Measurements from ENCODE around the gene ZSWIM4. TPM values are rescaled to one million over a fixed set of nuclear protein-coding genes. Genes with fewer than 3 reads are reported as not detected.

Gene ZSWIM4
- total and polyA plus RNA-seq, 9 donors = 1.2 to 7.9 (median 4.3) TPM

DNA sequence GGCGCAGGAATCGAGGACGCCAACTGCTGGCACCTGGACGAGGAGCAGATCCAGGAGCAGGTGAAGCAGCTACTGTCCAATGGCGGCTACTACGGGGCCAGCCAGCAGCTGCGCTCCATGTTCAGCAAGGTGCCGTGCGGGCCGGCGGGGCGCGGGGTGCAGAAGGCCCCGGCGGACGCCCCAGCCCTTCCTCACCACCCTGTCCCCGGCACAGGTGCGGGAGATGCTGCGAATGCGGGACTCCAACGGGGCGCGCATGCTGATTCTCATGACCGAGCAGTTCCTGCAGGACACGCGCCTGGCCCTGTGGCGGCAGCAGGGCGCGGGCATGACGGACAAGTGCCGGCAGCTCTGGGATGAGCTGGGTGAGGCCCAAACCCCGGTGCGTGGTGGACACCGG, 13.6 kb downstream of the ZSWIM4 start:
- Histone ChIP-seq H3K4me1 (ENCODE audit: insufficient read depth) (no peaks in the 10 kb centered on the region), H3K27ac (no peak overlapping the region), H3K27me3 (no peaks in the 10 kb centered on the region), H3K4me3 (no peak overlapping the region), H3K36me3 (no peaks in the 10 kb centered on the region), H3K9me3 (no peaks in the 10 kb centered on the region)
- WGBS, 3 donors = 95 to 97% (median 95%) methylated on average over 34 of the region's 34 CpGs
- DNase-seq = no peak
- intact Hi-C loops (cut with DNase I) = loop anchor here in 1 of 4 donors (10.0 kb wide), 1 partner anchor 56 kb away; no protein-coding TSS in a partner anchor
- no peak for TF ChIP-seq EP300 (IDR thresholded peaks at IDR 0.05)
- no peak for TF ChIP-seq POLR2A (IDR thresholded peaks at IDR 0.05)
- TF ChIP-seq, protein P1, sequence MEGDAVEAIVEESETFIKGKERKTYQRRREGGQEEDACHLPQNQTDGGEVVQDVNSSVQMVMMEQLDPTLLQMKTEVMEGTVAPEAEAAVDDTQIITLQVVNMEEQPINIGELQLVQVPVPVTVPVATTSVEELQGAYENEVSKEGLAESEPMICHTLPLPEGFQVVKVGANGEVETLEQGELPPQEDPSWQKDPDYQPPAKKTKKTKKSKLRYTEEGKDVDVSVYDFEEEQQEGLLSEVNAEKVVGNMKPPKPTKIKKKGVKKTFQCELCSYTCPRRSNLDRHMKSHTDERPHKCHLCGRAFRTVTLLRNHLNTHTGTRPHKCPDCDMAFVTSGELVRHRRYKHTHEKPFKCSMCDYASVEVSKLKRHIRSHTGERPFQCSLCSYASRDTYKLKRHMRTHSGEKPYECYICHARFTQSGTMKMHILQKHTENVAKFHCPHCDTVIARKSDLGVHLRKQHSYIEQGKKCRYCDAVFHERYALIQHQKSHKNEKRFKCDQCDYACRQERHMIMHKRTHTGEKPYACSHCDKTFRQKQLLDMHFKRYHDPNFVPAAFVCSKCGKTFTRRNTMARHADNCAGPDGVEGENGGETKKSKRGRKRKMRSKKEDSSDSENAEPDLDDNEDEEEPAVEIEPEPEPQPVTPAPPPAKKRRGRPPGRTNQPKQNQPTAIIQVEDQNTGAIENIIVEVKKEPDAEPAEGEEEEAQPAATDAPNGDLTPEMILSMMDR (IDR thresholded peaks at IDR 0.05) = no peak

DNA sequence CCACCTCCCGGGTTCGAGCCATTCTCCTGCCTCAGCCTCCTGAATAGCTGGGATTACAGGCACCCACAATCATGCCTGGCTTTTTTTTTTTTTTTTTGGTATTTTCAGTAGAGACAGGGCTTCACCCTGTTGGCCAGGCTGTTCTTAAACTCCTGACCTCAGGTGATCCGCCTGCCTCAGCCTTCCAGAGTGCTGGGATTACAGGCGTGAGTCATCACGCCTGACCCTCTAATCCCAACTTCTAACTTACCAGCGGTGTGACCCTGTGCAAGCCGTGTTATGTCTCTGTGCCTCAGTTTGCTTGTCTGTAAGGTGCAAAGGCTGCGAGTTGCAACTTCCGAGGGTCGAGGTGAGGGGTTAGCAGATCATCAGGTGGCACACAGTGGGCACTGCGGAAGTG, 17.3 kb downstream of the ZSWIM4 start:
- H3K9me3 ChIP-seq = no peaks in the 10 kb centered on the region
- no peaks in the 10 kb centered on the region for H3K36me3 ChIP-seq
- intact Hi-C loops (cut with DNase I) = no loop called here
- no peaks in the 10 kb centered on the region for H3K27me3 ChIP-seq
- H3K27ac ChIP-seq = no peak overlapping the region
- no peak overlapping the region for H3K4me3 ChIP-seq
- DNase-seq = no peak
- no peaks in the 10 kb centered on the region for H3K4me1 ChIP-seq (ENCODE audit: insufficient read depth)
- WGBS, 3 donors = 89 to 93% (median 92%) methylated on average over 11 of the region's 11 CpGs
- TF ChIP-seq, protein P1 (IDR thresholded peaks at IDR 0.05) = no peak
- TF ChIP-seq POLR2A (IDR thresholded peaks at IDR 0.05) = no peak
- no peak for TF ChIP-seq EP300 (IDR thresholded peaks at IDR 0.05)

DNA sequence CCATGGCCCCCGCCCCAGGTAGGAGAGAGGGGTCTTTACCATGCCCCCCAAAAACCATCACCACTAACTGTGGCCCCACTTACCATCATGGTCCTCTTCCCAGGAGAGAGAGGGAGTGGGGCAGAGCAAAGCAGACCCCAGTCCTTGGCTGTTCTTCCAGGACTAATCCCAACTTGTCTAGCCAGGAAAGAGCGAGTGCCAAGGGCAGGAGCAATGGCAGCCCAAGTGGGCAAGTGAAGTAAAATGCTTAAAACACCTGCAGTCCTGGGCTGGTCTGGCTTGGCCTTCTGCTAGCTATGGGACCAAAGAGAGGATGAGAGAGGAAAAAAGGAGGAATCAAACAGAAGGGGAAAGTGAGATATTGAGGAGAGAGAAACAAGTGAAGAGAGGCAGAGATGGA, 17.9 kb downstream of the ZSWIM4 start:
- H3K27ac ChIP-seq = no peak overlapping the region

DNA sequence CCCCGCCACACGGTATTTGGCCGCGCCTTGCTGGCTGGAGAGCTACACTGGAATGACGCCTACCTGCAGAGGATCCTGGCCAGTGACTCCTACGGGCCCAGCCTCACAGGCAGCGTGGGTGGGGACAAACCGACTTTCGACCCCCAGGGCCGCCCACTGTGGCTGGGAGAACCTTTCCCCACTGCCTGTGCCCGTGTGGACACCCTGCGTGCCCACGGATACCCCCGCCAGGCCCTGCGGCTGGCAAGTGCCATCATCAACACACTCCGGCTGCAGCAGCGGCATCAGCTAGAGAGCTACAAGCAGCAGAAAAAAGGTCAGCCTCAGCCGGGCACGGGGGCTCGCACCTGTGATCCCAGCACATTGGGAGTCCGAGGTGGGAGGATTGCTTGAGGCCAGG, 19.3 kb downstream of the ZSWIM4 start:
- no peaks in the 10 kb centered on the region for H3K36me3 ChIP-seq
- no peaks in the 10 kb centered on the region for H3K4me1 ChIP-seq (ENCODE audit: insufficient read depth)
- intact Hi-C loops (cut with DNase I) = no loop called here
- 93 to 96% (median 93%) methylated on average over 17 to 21 of the region's 21 CpGs for WGBS, 3 donors
- peak in 1 of 5 donors; percentile 19 for DNase-seq
- H3K9me3 ChIP-seq = no peaks in the 10 kb centered on the region
- H3K27ac ChIP-seq = no peak overlapping the region
- no peak overlapping the region for H3K4me3 ChIP-seq
- H3K27me3 ChIP-seq = no peaks in the 10 kb centered on the region
- TF ChIP-seq, protein P1 (IDR thresholded peaks at IDR 0.05) = no peak
- TF ChIP-seq POLR2A (IDR thresholded peaks at IDR 0.05) = no peak
- TF ChIP-seq EP300 (IDR thresholded peaks at IDR 0.05) = no peak

More for the DNA sequence above, 17.9 kb downstream of the ZSWIM4 start:
- DNase-seq = no peak
- 95 to 98% (median 95%) methylated on average over 2 of the region's 2 CpGs for WGBS, 3 donors
- Histone ChIP-seq H3K9me3 (no peaks in the 10 kb centered on the region), H3K4me3 (no peak overlapping the region), H3K4me1 (ENCODE audit: insufficient read depth) (no peaks in the 10 kb centered on the region), H3K27me3 (no peaks in the 10 kb centered on the region), H3K36me3 (no peaks in the 10 kb centered on the region)
- intact Hi-C loops (cut with DNase I) = no loop called here
- no peak for TF ChIP-seq POLR2A (IDR thresholded peaks at IDR 0.05)
- TF ChIP-seq, protein P1 (IDR thresholded peaks at IDR 0.05) = no peak
- no peak for TF ChIP-seq EP300 (IDR thresholded peaks at IDR 0.05)

Measured in ovary (tissue), 9 donors.